Right forelimb (tissue), 1 donor: ENCODE measurements around the gene ALCAM.

Experiments
- DNase-seq: peaks from one replicate; pipeline ENCODE4 v3.0.0-alpha.2; 2018

The ALCAM gene

DNA sequence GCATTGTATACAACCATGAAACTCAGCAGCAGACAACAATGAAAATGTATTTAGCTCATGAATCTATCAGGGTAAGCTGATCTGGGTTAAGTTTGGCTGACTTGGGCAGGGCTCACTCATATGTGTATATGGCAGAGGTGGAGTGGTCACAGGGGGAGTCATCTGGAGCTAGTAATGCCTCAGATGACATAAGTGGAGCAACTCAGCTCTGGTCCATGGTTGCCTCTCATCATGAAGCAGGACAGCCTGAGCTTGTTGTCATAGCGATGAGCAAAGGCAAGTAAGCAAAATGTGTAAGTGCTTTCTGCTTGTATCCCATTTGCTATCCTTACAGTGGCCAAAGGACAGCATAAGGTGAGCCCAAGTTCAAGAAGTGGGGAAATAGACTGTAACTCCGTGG is 64.5 kb downstream of the ALCAM start:
- DNase-seq = no peak

DNA sequence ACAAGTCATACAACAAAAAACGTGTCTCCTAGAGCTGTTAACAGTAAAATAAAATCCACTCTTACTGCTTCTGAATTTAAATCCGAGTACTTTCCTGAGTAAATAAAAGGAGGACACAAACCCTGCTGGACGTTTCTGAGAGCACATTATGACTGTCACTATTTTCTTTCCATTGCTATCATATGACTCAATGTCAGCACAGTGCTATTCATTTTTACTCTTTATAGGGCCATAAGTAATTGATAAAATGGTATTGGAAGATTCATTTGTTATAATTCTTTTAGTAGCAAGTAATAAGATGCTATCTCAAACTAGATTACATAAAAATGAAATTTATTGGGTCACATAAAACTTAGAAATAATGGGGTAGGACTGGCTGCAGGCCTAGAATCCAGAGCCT is 68.6 kb downstream of the ALCAM start:
- DNase-seq = no peak

DNA sequence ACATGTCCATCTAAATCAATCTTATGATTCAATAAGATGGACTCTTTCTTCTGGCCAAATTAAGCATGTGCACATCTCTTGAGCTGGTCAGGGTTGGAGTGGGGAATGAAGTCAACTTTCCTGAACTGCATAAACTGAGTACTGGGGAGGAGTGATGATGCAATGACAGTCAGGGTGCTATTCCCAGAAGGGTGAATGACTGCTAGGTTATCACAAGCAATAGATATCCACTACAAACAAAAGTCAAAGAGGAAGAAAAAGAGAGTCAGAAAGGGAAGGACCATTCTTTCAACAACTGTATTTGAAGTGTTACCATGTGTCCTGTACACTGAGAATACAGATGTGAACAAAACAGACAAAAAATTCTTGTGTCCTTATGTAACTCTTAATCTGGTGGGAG is 70.0 kb downstream of the ALCAM start:
- no peak for DNase-seq

DNA sequence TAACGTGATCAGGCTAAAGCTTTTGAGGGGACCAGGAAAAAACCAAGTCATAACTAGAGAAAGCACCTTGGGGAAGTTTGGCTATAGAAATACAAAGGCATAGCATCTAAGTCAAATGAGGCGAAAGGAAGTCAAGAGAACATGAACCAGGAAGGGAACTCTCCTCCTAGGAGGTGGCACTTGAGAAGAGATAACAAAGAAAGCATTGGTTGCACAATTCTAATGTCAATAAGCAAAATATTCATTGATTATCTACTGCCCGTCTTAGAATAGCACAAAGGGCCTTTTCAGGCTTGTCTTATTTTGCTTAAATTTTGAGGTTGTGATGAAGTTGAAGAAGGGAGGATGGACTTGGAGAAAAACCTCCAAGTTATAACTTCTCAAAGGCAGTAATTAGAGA is 73.4 kb downstream of the ALCAM start:
- no peak for DNase-seq

DNA sequence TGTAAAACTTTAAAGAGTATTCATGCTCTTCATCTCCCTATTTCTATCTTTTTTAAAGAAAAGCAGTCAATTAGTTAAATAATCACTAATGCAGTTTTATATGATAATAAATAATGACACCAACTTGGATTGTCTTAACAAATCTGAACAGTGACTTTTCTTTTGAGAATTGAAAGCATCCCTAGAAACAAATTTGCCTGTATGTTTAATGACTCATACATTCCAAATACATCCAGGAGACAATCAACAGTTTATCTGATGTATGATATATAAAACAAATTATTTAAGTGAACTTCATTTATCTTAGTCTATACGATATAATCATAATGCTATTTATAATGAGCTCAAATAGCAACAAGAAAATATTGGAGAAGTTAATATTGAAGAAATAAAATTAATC is 78.0 kb downstream of the ALCAM start:
- DNase-seq = no peak

DNA sequence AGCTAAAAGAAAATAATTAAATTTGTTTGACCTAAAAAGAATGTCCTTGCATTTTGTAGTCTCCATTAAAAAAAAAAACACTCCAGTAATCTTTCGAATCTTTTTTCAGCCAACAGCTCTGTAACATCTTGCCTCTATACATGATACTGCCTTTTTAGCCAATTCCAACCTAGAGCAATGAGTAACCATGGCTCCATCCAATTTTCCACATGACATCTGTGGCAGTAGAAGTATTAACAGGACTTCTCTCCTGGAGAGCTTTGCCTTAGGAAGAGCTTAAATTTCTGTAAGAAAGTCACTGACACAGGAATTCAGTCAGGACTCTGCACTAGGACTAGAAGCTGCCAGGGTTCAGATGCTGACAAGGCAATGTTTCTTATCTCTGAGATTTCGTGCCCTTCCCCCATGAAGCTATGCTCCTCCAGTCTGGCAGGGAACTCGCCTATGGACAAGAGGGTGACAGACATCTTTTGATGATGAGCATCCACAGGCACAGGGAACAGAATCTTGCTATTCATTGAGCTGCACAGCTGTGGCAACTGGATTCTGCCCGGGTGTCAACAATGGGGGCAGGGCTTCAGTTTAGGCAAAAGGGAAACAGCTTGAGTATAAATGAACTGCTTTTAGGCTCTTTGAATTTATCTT is 81.8 kb downstream of the ALCAM start:
- no peak for DNase-seq

DNA sequence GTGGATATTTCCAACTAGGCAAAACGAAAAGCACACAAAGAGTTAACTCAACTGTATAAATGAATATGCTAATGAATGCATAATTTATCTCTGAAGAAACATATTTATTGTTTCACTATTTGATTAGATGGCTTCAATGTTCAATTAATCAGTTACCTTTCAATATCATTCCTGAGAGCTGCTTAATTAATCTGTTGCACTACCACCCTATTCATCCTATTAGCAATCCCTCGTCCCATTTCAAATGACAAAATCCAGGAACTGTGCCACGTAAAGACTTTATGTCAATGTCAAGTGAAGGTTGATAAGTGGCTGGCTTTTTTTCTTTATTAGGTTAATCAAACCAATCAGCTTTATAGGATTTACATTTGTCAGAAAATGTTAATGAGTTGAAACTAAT is 82.7 kb downstream of the ALCAM start:
- DNase-seq = no peak

DNA sequence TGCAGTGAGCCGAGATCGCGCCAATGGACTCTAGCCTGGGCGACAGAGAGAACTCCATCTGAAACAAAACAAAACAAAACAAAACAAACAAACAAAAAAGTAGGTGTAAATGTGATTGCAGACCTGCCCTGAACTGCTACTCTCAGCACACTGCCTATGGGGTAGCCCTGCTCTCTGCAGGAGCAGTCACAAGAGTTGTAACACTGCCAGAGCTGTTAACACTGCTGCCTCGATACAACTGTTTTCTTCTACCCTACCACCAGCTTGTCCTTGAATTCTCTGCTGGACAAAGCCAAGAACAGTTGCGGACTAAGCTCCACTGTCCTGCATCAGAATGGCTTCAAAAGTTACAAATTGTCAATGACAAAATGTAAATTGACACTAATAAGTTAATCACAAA is 89.3 kb downstream of the ALCAM start:
- no peak for DNase-seq

DNA sequence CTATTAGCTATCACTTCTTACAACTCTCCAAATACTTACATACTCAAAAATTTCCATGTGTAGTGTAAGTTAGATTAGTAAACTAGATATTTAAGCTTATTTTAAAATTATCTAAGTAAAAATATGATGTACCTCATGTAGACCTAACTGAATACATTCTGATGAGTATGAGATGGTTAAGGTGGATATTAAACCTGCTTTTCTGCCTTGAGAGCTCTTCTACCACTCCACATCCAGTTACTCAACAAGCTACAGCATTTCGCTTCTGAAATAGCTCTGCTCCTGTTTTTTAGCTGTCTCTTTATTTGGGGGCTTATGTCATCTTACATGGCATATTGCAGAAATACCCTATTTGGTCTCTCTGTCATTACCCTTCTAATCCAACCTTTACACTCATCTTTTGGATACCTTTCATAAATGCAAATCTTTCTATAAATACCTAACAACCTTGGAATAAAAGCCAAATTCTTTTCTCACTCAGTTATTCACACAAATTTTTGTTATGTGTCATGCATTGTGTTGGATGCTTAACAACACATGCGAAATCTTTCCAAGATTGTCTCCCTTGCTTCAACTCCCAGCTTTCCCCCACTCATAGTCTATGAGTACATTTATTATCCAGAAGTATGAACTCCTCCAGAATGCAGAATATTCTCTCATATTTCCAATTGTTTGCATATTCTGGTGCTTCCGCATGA is 92.0 kb downstream of the ALCAM start:
- DNase-seq = no peak

DNA sequence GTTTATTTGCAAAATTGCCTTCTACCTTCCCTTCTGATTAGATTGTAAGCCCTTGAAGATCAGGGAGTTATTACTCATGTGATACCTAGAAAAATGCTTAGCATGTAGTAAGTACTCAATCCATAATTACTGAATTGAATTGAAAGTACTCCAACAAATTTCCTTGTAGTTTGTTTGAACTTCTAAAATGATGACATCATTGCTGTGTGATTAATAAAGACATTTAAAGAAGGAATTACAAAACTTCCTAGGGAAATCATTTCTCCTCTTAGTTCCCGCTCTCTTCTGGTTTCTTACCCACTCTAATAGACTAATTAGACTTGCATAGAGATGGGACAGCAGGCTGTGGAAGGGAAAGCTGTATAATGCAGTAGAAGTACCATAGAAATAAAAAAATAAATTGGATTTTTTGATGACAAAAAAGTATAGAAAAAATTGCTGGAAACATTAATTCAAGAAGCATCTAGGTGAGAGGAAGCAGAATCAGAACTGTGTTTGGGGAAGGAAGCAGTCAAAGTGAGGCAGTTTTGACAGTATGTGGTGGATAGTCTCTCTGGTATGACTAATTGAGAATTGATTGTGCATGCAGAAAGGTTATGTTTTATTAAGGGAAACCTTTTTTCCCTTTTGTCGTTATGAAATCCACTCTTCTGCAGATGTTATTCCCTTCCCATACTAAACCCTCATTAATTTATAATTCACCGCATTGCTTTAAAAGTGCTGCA is 93.0 kb downstream of the ALCAM start:
- DNase-seq = no peak

DNA sequence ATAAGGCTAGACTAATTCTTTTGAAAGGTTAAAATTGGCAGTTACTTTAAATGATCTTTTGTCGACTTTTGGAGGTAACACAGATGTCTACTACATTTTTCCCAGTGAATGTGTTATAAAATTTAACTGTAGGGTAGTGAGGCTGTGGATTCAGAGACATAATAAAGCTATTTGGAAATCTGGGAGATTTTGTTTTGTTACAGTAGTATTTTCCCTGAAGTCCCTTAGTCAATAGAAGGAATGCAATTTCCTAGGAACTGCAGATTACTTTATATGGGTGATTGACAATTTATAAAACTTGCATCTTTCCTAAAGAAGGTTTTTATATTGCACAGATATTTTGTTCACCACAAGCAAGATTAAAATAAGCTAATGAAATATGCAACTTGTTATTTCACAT is 96.9 kb downstream of the ALCAM start:
- no peak for DNase-seq

DNA sequence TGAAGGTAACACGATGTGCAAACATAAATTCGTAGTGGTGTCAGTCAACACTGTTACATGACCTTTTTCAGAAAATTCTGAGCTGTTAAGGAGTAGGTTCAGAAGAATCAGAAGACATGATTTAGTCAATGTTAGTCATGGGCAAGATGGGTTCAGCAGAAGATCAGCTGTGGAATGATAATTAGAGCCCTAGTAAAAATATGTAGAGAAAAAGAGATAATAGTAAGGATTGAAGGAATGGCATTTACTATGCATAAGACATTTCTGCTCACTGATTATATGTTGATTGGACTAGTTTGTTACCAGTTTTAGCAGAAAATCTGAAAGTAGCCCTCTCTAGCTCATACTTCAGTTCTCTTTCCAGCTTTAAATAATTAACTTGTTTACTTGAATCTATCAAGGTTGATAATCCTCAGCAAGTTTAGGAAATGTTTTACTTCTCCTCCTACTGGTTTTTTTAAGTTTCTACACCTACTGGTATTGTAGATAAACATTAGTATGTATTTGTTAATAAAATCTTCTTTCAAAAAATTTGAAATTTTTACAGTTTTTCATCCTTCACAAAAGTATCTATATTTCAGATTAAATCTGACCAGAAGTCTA is 98.6 kb downstream of the ALCAM start:
- no peak for DNase-seq

DNA sequence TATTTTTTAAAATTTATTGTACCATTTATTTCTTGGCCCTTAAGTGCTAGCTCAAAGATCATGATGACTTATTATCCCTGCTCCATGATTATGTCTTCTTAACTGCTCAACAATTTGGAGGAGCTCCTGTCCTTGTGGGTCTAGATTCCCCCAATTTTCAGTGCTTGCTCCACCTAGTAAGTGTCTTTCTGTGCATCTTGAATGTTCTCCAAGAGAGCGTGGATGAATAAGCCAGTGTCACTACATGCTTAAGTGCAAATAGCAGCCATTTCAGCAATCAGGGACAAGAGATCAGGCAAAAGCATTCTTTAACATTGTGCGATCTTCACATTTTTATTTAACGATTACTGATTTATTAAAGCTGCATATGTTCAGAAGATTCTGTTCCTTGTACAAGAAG is 99.4 kb downstream of the ALCAM start:
- no peak for DNase-seq

DNA sequence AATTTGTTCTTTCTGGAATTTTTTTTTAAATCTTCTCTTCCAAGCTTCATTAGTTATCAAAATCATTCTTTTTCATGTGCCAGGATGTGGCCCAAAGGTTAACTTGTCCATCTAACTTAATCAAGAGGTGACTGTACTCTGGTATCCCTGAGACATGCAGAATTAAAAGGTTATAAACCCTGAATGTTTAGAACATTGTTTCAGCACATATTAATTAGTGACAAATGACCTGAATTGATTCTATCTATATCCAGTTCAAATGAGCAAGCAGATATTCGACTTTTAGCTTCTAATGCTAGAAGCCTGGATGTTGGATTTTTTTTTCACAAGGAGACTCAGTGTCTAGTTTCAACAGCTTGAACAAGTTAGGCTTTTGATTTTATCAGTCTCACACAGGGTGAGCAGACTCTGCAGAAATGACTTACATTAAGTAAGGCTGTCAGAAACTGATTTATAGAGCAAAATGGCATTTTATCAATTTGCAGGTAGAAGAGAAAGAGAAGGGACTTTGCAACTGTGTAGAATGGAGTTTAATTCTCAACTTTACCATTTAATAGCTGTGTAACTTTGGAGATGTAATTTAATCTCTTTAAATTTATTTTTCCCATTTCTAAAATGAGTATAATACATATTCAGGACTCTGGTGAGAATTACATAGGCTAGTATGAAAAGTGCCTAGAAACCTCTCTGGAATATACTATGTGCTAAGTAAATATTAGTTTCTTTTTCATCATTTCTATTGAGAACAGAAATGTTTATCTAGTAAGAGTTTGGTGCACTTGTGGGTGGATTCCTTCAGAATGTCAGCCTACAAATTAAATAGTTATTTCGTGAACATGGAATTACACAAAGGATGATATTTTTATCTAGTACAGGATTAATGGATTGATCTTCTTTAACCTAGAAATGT is 100.0 kb downstream of the ALCAM start:
- DNase-seq = no peak

DNA sequence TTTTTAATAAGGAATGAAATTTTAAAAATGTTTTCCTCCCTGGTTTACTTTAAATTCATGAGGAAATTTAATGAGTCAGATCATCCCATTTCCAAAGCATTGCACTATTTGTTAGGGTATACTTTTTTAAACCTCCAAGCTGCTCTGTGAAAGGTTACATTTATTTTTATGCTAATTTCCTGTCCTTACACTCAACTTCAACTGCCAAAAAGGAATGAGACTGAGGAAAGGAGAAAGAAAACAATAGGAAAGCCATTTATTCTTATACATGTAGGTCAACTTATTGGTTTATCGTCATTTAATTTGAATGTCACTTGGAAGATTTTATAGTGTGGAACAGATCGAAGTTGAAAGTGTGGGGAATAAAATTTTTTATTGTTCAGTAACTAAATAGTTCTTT is 104.1 kb downstream of the ALCAM start:
- DNase-seq = no peak

DNA sequence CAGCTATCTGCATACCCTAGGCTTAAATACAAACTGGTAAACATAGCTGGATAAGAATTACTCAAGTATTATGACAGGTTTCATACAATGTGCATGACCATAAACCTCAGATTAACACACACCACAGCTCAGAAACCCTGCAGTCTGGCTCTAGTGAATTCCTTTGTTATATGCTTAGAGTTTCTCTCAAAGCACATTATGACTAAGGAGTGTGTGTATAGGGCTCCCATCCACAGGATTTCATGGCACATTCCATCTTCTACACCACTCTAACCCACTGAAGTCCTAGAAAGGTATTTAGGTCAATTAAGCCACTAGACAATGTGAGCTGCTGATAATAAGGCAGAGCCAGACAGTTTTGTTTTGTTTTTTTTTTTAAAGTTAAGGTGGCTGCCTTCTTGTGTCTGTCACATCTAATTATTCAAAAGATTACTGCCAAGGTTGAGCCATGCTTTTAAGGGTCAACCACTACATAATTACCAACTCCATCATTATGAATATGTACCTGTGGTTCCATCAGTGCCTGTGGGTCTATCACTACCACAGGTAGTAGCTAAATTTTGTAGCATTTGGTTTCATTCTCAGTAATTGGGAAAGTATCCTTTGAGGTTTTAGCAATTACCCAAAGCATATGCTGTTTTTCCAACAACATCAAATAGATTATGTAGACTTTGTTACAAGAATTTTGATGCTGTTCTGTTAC is 107.0 kb downstream of the ALCAM start:
- no peak for DNase-seq

DNA sequence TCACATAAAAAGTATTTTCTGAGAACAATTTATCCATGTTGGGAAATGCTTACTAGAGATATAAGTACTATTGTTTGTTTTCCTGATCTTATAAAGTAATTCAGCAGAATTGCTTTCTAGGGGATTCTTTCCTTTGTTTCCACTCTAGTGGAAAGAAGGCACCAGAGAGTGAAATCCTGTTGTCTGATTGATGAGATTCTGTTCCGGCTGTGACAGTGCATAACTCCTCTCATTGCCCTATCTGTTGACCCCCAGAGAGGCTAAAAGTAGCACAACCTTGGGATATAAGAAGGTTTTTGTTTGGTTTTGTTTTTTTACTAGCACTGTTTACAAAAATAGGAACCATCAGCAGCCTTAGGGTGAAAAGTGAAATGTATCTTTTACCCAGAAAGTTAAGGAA is 114.1 kb downstream of the ALCAM start:
- no peak for DNase-seq

DNA sequence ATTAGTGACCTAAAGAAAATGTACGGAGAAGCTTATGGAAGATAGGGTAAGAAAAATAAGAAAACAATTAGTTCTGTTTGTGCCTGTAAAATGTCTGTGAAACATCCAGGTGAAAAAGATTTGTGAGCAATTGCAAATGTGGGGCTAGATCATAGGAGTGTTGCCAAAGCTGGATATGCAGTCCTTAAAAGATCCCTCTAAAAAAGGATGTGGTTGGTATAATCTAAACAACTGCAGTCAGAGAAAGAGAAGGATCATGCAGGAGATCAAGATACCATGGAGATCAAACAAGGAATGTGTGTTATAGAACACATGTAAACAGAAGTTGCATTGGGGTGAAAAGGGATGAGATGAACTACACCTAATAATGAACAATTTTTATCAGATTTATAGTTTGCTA is 116.8 kb downstream of the ALCAM start:
- DNase-seq = no peak

DNA sequence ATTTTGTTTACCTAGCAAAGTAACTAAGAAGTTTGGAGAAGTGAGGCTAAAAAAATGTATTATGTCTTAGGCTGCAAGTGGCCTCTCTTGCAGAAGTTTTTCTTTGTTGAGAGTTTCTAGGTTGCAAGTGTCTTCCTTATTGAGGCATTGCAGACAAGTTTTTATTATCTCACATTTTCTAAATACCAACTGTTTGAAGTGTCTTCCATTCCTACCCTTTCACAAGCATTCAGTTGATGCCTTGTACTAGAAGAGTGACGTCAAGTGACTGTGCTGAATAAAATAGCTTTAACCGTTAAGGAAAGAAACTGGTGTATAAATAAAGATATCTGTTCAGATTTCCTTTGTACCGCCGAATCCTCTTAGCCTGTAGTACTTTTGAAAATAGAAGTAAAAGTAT is 123.3 kb downstream of the ALCAM start:
- no peak for DNase-seq

DNA sequence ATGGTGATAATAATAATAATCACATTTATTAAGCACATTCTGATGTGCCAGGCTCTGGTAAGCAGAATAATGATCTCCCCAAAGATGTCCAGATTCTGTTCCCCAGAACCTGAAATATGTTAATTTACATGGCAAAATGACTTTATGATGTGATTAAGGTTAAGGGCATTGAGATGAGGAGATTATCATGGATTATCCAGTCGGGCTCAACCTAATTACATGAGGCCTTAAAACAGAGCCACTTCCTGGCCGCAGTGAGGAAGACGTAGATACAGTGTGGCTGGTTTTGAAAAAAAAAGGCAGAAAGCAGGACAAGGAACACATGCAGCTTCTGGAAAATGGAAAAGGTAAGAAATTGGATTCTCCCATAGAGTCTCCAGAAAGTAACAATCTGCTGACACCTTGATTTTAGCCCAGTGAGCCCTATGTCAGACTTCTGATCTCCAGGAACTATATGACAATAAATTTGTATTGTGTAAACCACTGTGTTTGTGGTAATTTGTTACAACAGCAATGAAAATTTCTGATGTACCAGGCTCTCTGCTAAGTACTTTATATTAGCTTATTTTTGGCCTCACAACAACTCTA is 126.7 kb downstream of the ALCAM start:
- DNase-seq = no peak

DNA sequence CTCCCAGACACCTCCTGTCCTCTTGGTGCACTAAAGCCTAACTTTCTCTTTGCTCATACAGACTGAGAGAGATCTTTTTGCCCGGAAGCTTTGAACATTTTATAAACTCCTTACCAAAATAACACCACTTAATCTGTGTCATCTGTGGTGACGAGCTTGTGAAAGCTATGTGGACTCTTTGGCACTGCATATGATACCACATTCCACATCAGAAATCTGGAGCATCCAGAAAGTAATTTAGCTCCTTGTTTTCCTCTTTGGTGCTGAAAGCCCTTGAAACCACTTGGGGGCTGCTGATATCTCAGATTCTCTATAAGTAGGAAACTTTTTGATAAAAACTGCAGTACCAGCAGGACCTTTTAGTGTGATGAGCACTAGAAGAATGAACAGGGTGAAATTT is 128.3 kb downstream of the ALCAM start:
- DNase-seq = no peak

DNA sequence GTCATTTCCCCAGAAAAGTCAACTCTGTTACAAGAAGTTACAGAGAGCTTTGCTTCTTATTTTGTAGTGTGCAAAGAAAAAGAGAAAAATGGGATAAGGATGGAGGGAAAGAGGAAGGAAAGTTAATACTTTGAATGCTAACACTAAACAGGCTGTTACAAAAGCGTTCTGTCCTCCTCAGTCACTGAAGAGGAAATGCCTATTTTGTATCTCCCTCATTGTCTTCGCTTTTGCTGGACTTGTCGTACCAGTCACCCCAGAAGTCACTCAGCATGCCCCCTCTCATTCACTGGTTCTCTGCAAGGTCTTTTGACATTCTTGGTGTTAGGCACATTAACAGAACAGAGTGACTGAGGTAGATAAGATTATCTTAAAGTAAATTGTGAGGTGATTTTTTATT is 129.6 kb downstream of the ALCAM start:
- DNase-seq = no peak
